Esophagus (tissue), 2 donors: ENCODE results near the gene IGF2BP2. TPM values are rescaled to one million over a fixed set of nuclear protein-coding genes. Genes with fewer than 3 reads are reported as not detected.
"Not testable (repeated sequence)": the region's sequence is repeated elsewhere in the genome, so short reads cannot be mapped to it uniquely, and the experiment has no call there.

Experiments used
- H3K27ac ChIP-seq, 2 donors: one replicate each; pipeline ENCODE4 v1.5.1; 2013; ENCODE audit warnings: low read depth in 2 of 2, mild to moderate bottlenecking in 2 of 2, inconsistent platforms in 1 of 2, low read length in 1 of 2, moderate library complexity in 1 of 2
- H3K27me3 ChIP-seq, 2 donors: one replicate each; pipeline ENCODE4 v1.6.1; 2013; ENCODE audit warnings: low read length in 2 of 2, control low read depth in 1 of 2, mild to moderate bottlenecking in 1 of 2; ENCODE audit not compliant: insufficient read depth in 2 of 2, control insufficient read depth in 1 of 2
- H3K36me3 ChIP-seq, 2 donors: one replicate each; pipeline ENCODE4 v1.6.1; 2013; ENCODE audit warnings: low read length in 1 of 2; ENCODE audit not compliant: control insufficient read depth in 2 of 2, insufficient read depth in 2 of 2
- H3K4me1 ChIP-seq, 2 donors: one replicate each; pipeline ENCODE4 v1.6.1; 2013; ENCODE audit warnings: low read length in 1 of 2; ENCODE audit not compliant: control insufficient read depth in 2 of 2, insufficient read depth in 2 of 2
- H3K4me3 ChIP-seq, 2 donors: one replicate each; pipeline ENCODE4 v1.5.1; 2013; ENCODE audit warnings: low read length in 2 of 2, mild to moderate bottlenecking in 2 of 2, low read depth in 1 of 2, moderate library complexity in 1 of 2
- H3K9me3 ChIP-seq, 2 donors: one replicate each; pipeline ENCODE4 v1.6.1; 2013; ENCODE audit warnings: mild to moderate bottlenecking in 2 of 2, low read depth in 1 of 2, low read length in 1 of 2, moderate library complexity in 1 of 2; ENCODE audit not compliant: control insufficient read depth in 2 of 2, insufficient read depth in 1 of 2
- WGBS, 2 donors: extraction: QIAGEN DNeasy Blood & Tissue Kit; methylation state at CpG; one replicate each; pipeline ENCODE4 v1.1.7; 2013; 5-methylcytosine and 5-hydroxymethylcytosine counted together
- polyA plus RNA-seq, 2 donors: library from polyadenylated mRNA; stranded (reverse); fragments of 200-250 nt; gene quantifications; one replicate each; pipeline ENCODE4 v1.2.3, GENCODE V29; 2013
- donor health status: healthy with polysubstance abuse.
- donor health status: Bipolar disorder and iron deficiency.

Gene IGF2BP2
- polyA plus RNA-seq, 2 donors: 0.62 to 0.86 TPM

DNA sequence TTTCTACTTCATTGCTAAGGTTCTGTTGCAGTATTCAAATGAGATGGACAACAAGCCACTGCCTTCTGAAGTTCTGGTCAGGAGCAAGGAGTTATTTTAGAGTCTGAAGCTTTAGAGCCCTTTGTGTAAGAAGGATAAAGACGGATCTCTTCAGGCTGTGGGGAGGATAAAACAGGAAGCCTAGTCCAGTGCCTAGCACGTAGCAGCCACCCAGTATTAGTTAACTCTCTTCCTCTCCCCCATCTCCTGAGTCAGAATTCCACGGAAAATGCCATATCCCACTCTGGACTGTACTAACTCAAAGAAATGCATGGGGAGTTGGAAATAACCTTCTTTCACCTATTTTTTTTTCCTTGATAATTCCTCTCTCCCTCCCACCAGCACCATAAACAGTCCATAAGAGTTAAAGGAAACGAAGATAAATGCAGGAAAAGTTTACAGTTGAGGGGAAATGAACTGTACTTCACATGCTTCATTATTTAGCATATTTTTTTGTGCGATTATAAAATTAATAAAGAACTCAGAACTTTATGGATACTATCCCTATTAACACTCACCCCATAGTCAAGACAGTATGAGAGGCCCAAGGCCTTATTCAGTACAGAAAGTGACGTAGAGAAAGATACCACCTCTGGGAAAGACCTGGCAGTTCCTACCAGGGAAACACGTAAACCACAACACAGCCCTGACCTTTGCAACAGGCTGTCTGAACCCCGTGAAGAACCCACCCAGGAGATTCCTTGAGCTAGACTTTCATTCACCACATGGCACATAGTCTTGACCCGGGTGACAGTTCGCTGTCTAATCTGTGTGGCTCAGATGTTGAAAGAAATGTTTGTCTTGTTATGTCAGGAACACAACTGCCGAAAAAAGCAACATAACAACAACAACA, 9.2 kb downstream of the IGF2BP2 start:
- Histone ChIP-seq H3K4me1 (peaks cover 0 to 2% of the 10 kb centered on the region in 2 donors), H3K9me3 (no peaks in the 10 kb centered on the region), H3K36me3 (no peaks in the 10 kb centered on the region), H3K4me3 (no peak overlapping the region), H3K27me3 (peaks cover 0 to 2% of the 10 kb centered on the region in 2 donors), H3K27ac (no peak overlapping the region)
- WGBS, 2 donors: 70% methylated on average over 11 of the region's 11 CpGs

GRCh38 chr3:185813691-185814215, 11.1 kb downstream of the IGF2BP2 start:
- Histone ChIP-seq H3K4me1 (peaks cover 0 to 2% of the 10 kb centered on the region in 2 donors), H3K27me3 (peaks cover 0 to 2% of the 10 kb centered on the region in 2 donors), H3K4me3 (no peak overlapping the region), H3K27ac (no peak overlapping the region), H3K9me3 (no peaks in the 10 kb centered on the region), H3K36me3 (no peaks in the 10 kb centered on the region)
- 60 to 62% methylated on average over 4 of the region's 4 CpGs for WGBS, 2 donors

DNA sequence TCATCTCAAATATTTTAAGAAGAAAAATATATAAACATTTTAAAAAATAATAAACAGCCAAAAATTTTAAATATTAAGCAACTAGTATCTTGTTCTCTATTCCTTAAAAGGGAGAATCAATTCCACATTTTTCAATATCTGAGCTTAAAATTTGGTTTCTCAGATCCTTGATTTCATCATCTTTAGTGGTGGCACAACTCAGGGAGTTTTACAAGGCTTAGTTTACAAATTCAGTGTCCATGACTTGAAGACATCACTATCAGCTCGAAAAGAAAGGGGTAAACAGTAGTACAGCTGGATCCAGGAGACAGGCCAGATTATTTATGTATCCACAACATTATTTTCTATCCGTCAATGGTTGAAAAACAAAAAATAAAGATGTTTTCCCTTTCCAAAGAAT, 11.6 kb downstream of the IGF2BP2 start:
- Histone ChIP-seq H3K4me1 (peaks cover 0 to 2% of the 10 kb centered on the region in 2 donors), H3K36me3 (no peaks in the 10 kb centered on the region), H3K4me3 (no peak overlapping the region), H3K9me3 (no peaks in the 10 kb centered on the region), H3K27ac (no peak overlapping the region), H3K27me3 (peaks cover 0 to 2% of the 10 kb centered on the region in 2 donors)
- 76 to 90% methylated on average over 2 of the region's 2 CpGs for WGBS, 2 donors

GRCh38 chr3:185807445-185808068, 17.3 kb downstream of the IGF2BP2 start:
- H3K4me3 ChIP-seq: no peak overlapping the region
- no peak overlapping the region for H3K27ac ChIP-seq
- H3K27me3 ChIP-seq: no peaks in the 10 kb centered on the region
- no peaks in the 10 kb centered on the region for H3K9me3 ChIP-seq
- H3K4me1 ChIP-seq: no peaks in the 10 kb centered on the region
- WGBS, 2 donors: 83 to 86% methylated on average over 3 of the region's 3 CpGs
- no peaks in the 10 kb centered on the region for H3K36me3 ChIP-seq

GRCh38 chr3:185798831-185799110, 26.1 kb downstream of the IGF2BP2 start:
- WGBS, 2 donors: 88% methylated on average over 6 of the region's 6 CpGs
- H3K9me3 ChIP-seq, H3K27ac ChIP-seq: not testable (repeated sequence)

DNA sequence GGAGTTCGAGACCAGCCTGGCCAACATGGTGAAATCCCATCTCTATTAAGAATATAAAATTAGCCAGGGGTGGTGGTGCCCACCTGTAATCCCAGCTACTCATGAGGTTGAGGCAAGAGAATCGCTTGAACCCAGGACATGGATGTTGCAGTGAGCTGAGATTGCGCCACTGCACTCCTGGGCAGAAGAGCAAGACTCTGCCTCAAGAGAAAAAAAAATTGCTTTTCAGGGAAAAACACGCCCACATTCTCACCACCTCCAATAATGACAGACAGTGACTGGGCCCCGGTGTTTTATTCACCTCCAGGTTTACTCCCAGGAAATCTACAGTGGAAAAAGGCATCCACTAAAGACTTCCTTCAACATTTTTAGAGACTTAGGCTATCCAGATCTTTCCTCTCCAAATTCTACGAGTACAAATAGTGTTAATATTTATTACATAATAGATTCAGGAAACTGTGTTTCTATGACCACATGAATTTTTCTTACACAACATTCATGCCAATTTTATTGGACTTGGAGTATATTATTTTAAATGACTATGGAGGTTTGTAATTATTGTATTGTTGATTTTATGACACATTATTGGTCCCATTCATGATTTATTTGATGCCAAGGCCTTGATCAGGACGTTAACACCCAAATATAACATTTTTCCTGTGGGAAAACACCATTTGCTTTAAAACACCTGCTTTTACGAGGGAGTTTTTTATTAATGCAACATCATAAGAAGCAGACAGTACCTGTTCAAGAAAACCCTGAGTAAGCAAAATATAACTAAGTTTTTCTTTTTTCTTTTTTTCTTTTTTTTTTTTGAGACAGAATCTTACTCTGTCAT, 26.6 kb downstream of the IGF2BP2 start:
- no peaks in the 10 kb centered on the region for H3K36me3 ChIP-seq
- H3K9me3 ChIP-seq: no peaks in the 10 kb centered on the region
- no peak overlapping the region for H3K27ac ChIP-seq
- H3K4me1 ChIP-seq: no peaks in the 10 kb centered on the region
- peaks cover 0 to 2% of the 10 kb centered on the region in 2 donors for H3K27me3 ChIP-seq
- WGBS, 2 donors: 75 to 76% methylated on average over 8 of the region's 8 CpGs
- no peak overlapping the region for H3K4me3 ChIP-seq

More at GRCh38 chr3:185798831-185799110, 26.1 kb downstream of the IGF2BP2 start:
- not testable (repeated sequence) for H3K4me3 ChIP-seq, H3K36me3 ChIP-seq, H3K4me1 ChIP-seq, H3K27me3 ChIP-seq

DNA sequence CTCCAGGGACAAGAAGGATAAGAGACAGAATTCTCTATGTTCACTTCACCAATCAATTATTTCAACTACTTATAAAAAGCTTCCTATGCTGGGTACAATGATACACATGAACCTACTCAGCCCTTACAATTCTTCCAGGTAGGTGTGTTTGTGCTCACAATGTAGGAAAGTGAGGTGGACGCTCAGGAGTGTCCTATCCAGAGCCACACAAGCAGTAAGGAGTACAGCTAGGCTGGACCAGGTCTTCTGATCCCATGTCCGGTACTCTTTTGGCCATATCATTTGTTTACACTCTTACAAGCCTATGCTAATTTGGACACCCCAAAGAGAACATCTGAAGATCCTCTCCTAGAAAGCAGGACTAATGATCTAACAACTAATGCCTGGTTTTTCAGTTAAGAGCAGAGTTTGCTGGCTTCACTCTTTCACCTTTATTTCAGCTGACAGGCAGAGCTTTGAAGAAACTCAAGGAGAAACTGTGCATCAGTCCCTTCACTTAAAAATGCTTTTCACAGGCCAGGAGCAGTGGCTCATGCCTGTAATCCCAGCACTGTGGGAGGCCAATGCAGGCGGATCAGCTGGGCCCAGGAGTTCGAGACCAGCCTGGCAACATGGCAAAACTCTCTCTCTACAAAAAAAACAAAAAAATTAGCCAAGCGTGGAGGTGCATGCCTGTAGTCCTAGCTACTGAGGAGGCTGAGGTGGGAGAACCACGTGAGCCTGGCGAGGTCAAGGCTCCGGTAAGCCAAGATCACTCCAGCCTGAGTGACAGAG, 27.5 kb downstream of the IGF2BP2 start:
- WGBS, 2 donors: 64 to 66% methylated on average over 8 of the region's 8 CpGs
- Histone ChIP-seq H3K27me3 (peaks cover 0 to 3% of the 10 kb centered on the region in 2 donors), H3K9me3 (no peaks in the 10 kb centered on the region), H3K27ac (peak overlapping the region; percentile 2 to 18), H3K36me3 (no peaks in the 10 kb centered on the region), H3K4me1 (no peaks in the 10 kb centered on the region), H3K4me3 (no peak overlapping the region)

DNA sequence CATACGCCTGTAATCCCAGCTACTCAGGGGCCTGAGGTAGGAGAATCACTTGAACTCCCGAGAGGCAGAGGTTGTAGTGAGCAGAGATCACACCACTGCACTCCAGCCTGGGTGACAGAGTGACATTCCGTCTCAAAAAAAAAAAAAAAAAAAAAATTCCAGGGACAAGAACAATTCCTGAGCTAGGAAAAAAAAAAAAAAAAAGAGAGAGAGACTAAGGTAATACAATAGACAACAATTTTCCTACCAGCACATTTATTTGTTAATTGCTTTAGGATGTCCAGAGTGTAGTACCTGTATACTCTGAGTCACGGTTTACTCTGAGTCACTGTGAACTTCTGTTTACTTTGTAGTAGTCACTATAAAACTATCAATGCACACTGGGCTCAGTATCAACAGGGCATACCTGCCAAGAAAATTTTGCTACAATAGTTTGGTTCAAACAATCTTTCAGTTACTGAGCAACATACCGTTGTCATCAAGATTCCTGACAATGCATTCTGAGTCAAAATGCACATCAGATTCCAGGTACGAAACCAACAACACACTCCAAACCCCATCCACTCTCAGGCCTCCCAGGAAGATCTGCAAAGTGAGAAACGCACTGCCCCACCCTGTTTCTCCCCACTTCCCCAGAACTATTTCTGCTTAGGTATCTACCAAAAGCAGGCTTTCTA, 28.3 kb downstream of the IGF2BP2 start:
- Histone ChIP-seq H3K27ac (peak overlapping the region; percentile 2 to 18), H3K36me3 (no peaks in the 10 kb centered on the region), H3K4me1 (no peaks in the 10 kb centered on the region), H3K4me3 (no peak overlapping the region), H3K9me3 (no peaks in the 10 kb centered on the region), H3K27me3 (peaks cover 0 to 3% of the 10 kb centered on the region in 2 donors)
- WGBS, 2 donors: 37 to 44% methylated on average over 7 of the region's 7 CpGs
